Keratinocyte (primary cell): Measurements from ENCODE around the gene NCCRP1.

ENCODE experiments used
- EZH2 ChIP-seq: IDR thresholded peaks from one replicate; pipeline ENCODE4 v1.6.1; 2012; ENCODE audit warnings: inconsistent platforms, mild to moderate bottlenecking, low read length, moderate library complexity
- TF ChIP-seq, protein P1 (sequence below), 3 experiments: IDR thresholded peaks in 1 of 3; conservative IDR thresholded peaks in 1 of 3; optimal IDR thresholded peaks in 1 of 3; 2 replicates in 2 of 3; 3 replicates in 1 of 3; pipeline versions ENCODE3 to v1.5.1; 2011; ENCODE audit warnings: low read length in 3 of 3, mild to moderate bottlenecking in 3 of 3, moderate library complexity in 2 of 3, control low read depth in 1 of 3, inconsistent platforms in 1 of 3; ENCODE audit not compliant: insufficient read depth in 2 of 3; ENCODE audit errors: extremely low read depth in 1 of 3

DNA sequence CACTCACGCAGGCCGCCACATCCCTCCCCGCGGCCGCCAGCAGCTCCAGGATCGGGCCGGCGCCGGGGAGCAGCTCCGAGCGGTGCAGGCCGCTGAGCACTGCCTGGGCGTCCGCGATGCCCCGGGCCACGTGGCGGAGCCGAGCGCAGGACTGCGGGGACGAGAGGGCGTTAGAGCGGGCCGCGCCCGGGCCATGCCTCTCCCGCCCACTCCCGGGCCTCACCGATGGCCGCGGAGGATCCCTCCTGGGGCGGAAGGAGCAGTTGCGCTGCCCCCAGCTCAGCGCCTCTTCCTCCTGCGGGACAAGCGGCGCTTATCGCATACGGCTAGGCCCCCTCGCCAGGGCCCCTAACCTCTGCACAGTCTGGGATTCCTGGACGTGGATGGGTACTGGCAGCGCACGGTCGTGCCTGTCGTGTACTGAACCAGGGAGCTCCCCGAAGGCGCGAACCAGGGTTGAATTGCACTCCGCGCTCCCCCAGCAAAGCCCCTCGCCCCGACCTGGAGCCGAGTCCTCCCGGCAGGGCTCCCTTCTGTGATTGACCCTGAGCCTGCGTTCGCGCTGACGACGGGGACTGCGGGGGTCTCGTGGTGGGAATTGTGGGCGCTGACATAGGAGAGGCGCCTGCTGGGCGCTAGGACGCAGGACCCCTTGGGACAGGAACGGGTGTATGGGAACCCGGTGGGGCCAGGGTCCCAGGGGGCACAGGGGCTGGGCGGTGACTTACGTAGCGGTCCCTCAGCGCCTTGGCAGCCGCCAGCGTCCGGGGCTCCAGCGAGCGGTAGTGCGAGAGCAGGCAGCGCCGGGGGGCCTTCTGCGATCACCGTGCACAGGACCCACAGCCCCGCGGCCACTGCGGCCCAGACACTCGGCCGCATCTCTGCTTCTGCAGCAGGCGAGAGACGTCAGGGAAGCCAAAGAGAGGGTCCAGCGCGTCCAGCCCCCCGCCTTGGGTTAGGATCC is 51.2 kb downstream of the NCCRP1 start:
- TF ChIP-seq, protein P1, sequence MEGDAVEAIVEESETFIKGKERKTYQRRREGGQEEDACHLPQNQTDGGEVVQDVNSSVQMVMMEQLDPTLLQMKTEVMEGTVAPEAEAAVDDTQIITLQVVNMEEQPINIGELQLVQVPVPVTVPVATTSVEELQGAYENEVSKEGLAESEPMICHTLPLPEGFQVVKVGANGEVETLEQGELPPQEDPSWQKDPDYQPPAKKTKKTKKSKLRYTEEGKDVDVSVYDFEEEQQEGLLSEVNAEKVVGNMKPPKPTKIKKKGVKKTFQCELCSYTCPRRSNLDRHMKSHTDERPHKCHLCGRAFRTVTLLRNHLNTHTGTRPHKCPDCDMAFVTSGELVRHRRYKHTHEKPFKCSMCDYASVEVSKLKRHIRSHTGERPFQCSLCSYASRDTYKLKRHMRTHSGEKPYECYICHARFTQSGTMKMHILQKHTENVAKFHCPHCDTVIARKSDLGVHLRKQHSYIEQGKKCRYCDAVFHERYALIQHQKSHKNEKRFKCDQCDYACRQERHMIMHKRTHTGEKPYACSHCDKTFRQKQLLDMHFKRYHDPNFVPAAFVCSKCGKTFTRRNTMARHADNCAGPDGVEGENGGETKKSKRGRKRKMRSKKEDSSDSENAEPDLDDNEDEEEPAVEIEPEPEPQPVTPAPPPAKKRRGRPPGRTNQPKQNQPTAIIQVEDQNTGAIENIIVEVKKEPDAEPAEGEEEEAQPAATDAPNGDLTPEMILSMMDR (optimal IDR thresholded peaks at IDR 0.05 in 1 of 3, IDR thresholded peaks at IDR 0.05 in 1 of 3, conservative IDR thresholded peaks at IDR 0.05 in 1 of 3; ENCODE audit: extremely low read depth in 1 of 3, insufficient read depth in 2 of 3, low read length in 3 of 3) = no peak
- no peak for TF ChIP-seq EZH2
